Ishikawa (cell line): Measurements from ENCODE around the gene CABP1.

Experiments
- CEBPB ChIP-seq: IDR thresholded peaks from 2 replicates; pipeline ENCODE4 v1.6.1; 2012
- CREB1 ChIP-seq: IDR thresholded peaks from 2 replicates; pipeline ENCODE4 v1.6.1; 2012; ENCODE audit warnings: low read depth
- EGR1 ChIP-seq: IDR thresholded peaks from 2 replicates; pipeline ENCODE4 v1.6.1; 2012
- EP300 ChIP-seq: IDR thresholded peaks from 2 replicates; pipeline ENCODE4 v1.6.1; 2012; ENCODE audit warnings: borderline replicate concordance
- FOXM1 ChIP-seq: IDR thresholded peaks from 2 replicates; pipeline ENCODE4 v1.6.1; 2012; ENCODE audit warnings: low read depth, borderline replicate concordance
- MAX ChIP-seq: IDR thresholded peaks from 2 replicates; pipeline ENCODE4 v1.6.1; 2012
- RAD21 ChIP-seq: IDR thresholded peaks from 2 replicates; pipeline ENCODE4 v1.6.1; 2012; ENCODE audit warnings: low read depth
- REST ChIP-seq: IDR thresholded peaks from 2 replicates; pipeline ENCODE4 v1.6.1; 2012; ENCODE audit warnings: low read depth, mild to moderate bottlenecking
- TAF1 ChIP-seq: IDR thresholded peaks from 2 replicates; pipeline ENCODE4 v1.6.1; 2012; ENCODE audit warnings: low read depth, mild to moderate bottlenecking
- TCF12 ChIP-seq: IDR thresholded peaks from 2 replicates; pipeline ENCODE4 v1.6.1; 2012; ENCODE audit warnings: low read depth
- TEAD4 ChIP-seq: IDR thresholded peaks from 2 replicates; pipeline ENCODE4 v1.6.1; 2012
- YY1 ChIP-seq: IDR thresholded peaks from 2 replicates; pipeline ENCODE4 v1.6.1; 2012; ENCODE audit warnings: low read depth
- ZBTB7A ChIP-seq: IDR thresholded peaks from 2 replicates; pipeline ENCODE4 v1.6.1; 2012; ENCODE audit warnings: low read depth

DNA sequence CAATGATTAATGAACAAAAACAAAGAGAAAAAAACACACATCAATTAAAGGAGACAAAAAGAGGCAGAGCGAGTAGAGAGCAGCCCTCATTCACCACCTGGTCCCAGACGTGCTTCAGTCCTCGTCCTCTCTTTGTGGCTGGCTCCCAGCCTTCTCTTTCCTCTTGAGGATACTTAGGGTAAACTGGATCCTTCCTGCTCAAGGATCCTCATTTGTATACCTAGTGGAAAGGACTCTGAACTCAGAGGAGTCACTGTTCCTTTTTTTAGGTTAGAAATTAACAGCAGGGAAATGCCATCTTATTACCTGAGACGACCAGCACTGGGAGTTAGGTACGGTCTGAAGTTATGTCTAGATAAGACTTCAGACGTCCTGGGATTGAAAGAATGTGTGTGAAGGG is 56.2 kb downstream of the CABP1 start:
- TF ChIP-seq MAX = no peak
- no peak for TF ChIP-seq CEBPB
- TF ChIP-seq TEAD4 = no peak
- TF ChIP-seq TAF1 = no peak
- TF ChIP-seq EGR1 = no peak
- TF ChIP-seq EP300 = no peak
- TF ChIP-seq CREB1 = no peak
- TF ChIP-seq ZBTB7A = no peak
- no peak for TF ChIP-seq YY1
- TF ChIP-seq TCF12 = no peak
- no peak for TF ChIP-seq RAD21
- TF ChIP-seq REST = no peak
- no peak for TF ChIP-seq FOXM1
